Endodermal cell (in vitro differentiated cells): ENCODE data around the gene CD320. TPM values are rescaled to one million over a fixed set of nuclear protein-coding genes. Genes with fewer than 3 reads are reported as not detected.

Source experiments
- DNase-seq: peaks from one replicate; pipeline ENCODE4 v3.0.0-alpha.2; 2017
- H3K27ac ChIP-seq: 2 replicates; pipeline ENCODE4 v1.5.1; 2013; ENCODE audit warnings: mild to moderate bottlenecking, low read depth, low read length, moderate library complexity
- H3K27me3 ChIP-seq: 2 replicates; pipeline ENCODE4 v1.6.1; 2013; ENCODE audit warnings: mild to moderate bottlenecking, low read length, moderate library complexity; ENCODE audit not compliant: insufficient read depth, control insufficient read depth, poor library complexity, severe bottlenecking
- H3K36me3 ChIP-seq: 2 replicates; pipeline ENCODE4 v1.7.0; 2013; ENCODE audit warnings: mild to moderate bottlenecking, low read length, moderate library complexity; ENCODE audit not compliant: control insufficient read depth, insufficient read depth
- H3K4me1 ChIP-seq: one replicate; pipeline ENCODE4 v1.7.0; 2013; ENCODE audit warnings: low read length; ENCODE audit not compliant: control insufficient read depth, insufficient read depth
- H3K4me3 ChIP-seq: 2 replicates; pipeline ENCODE4 v1.5.1; 2013; ENCODE audit warnings: mild to moderate bottlenecking, low read length, moderate library complexity
- H3K9ac ChIP-seq: 2 replicates; pipeline ENCODE4 v1.6.1; 2013; ENCODE audit warnings: mild to moderate bottlenecking, low read length, moderate library complexity; ENCODE audit not compliant: poor library complexity, severe bottlenecking; ENCODE audit errors: extremely low read depth
- H3K9me3 ChIP-seq: 2 replicates; pipeline ENCODE4 v1.6.1; 2013; ENCODE audit warnings: mild to moderate bottlenecking, low read length, moderate library complexity; ENCODE audit not compliant: control insufficient read depth
- H3K27ac Mint-ChIP-seq: 2 replicates; pipeline ENCODE4 v1.8.0; 2020; ENCODE audit warnings: mixed read lengths
- H3K27me3 Mint-ChIP-seq: 2 replicates; pipeline ENCODE4 v1.8.0; 2021; ENCODE audit warnings: mild to moderate bottlenecking, mixed read lengths; ENCODE audit not compliant: insufficient read depth
- H3K36me3 Mint-ChIP-seq: 2 replicates; pipeline ENCODE4 v1.8.0; 2020; ENCODE audit warnings: low read depth, mixed read lengths
- H3K4me1 Mint-ChIP-seq: 2 replicates; pipeline ENCODE4 v1.8.0; 2020; ENCODE audit warnings: mixed read lengths
- H3K4me3 Mint-ChIP-seq: 2 replicates; pipeline ENCODE4 v1.8.0; 2020; ENCODE audit warnings: mild to moderate bottlenecking, moderate library complexity, mixed read lengths
- H3K9me3 Mint-ChIP-seq: 2 replicates; pipeline ENCODE4 v1.8.0; 2020; ENCODE audit warnings: mild to moderate bottlenecking, mixed read lengths
- WGBS, 2 experiments: methylation state at CpG; one replicate each; pipeline versions ENCODE4 v1.1.5 to v1.1.7; 2013; ENCODE audit warnings: missing lambda C conversion rate in 2 of 2, mixed read lengths in 1 of 2; ENCODE audit not compliant: insufficient coverage in 1 of 2, insufficient read length in 1 of 2; 5-methylcytosine and 5-hydroxymethylcytosine counted together
- total RNA-seq, 2 donors: library from RNA; stranded (reverse); fragmentation: NEBNext Ultra II Directional in 1 of 2; extraction: Animal tissue kit (Norgen Biotek cat#: 25700) in 1 of 2; gene quantifications; 2 replicates in 1 of 2; 3 replicates in 1 of 2; pipeline ENCODE4 v1.2.1, GENCODE V29; 2021
- TF ChIP-seq, protein P1 (sequence below): fragments of 200-600 bp; sonication (generic); conservative IDR thresholded peaks from 2 replicates; pipeline ENCODE4 v1.5.0; 2021; ENCODE audit warnings: antibody characterized with exemption, mild to moderate bottlenecking

The CD320 gene
- total RNA-seq, 2 donors from 2014 or later = 63.4 to 72.7 TPM

DNA sequence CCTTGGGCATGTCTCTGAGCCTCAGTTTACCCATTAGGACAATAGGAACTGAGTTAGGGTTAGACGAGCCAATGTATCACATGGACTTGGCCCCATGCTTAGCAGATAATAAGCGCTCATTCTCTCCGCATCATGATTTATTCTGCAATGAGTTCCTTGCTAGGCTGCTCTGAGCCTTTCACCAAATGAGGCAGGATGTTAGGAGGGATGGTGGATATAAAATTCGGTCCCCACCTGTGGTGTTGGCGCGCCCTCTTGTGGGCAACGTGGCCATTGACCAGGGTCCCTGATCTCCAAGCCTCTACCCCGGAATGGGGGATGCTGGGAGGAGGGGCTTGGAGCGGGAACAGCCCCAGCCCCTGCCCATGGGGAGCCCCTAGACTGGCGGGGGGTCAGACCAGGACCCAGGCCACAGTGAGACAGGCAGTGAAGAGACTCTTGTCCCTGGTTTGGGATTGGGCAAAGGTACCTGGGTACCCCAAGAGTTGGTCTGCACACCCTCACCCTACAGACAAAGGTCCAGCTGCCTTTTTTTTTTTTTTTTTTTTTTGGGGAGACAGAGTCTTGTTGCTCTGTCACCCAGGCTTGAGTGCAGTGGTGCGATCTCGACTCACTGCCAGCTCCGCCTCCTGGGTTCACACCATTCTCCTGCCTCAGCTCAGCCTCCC is 55.1 kb downstream of the CD320 start:
- H3K27me3 Mint-ChIP-seq = no peaks in the 10 kb centered on the region
- 36 to 75% methylated on average over 5 to 13 of the region's 13 CpGs for WGBS, 2 experiments

More for the DNA sequence above, 55.1 kb downstream of the CD320 start:
- H3K9ac ChIP-seq = no peak overlapping the region
- H3K27ac ChIP-seq = no peak overlapping the region
- no peaks in the 10 kb centered on the region for H3K4me1 ChIP-seq
- no peak overlapping the region for H3K4me3 ChIP-seq
- H3K4me3 Mint-ChIP-seq = no peak overlapping the region
- no peak overlapping the region for H3K27ac Mint-ChIP-seq
- H3K4me1 Mint-ChIP-seq = no peaks in the 10 kb centered on the region
- no peaks in the 10 kb centered on the region for H3K27me3 ChIP-seq
- DNase-seq = peak; percentile 96
- peaks cover 41% of the 10 kb centered on the region for H3K36me3 Mint-ChIP-seq
- H3K36me3 ChIP-seq = peaks cover 52% of the 10 kb centered on the region
- TF ChIP-seq, protein P1, sequence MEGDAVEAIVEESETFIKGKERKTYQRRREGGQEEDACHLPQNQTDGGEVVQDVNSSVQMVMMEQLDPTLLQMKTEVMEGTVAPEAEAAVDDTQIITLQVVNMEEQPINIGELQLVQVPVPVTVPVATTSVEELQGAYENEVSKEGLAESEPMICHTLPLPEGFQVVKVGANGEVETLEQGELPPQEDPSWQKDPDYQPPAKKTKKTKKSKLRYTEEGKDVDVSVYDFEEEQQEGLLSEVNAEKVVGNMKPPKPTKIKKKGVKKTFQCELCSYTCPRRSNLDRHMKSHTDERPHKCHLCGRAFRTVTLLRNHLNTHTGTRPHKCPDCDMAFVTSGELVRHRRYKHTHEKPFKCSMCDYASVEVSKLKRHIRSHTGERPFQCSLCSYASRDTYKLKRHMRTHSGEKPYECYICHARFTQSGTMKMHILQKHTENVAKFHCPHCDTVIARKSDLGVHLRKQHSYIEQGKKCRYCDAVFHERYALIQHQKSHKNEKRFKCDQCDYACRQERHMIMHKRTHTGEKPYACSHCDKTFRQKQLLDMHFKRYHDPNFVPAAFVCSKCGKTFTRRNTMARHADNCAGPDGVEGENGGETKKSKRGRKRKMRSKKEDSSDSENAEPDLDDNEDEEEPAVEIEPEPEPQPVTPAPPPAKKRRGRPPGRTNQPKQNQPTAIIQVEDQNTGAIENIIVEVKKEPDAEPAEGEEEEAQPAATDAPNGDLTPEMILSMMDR = peak; percentile 98
- no peaks in the 10 kb centered on the region for H3K9me3 Mint-ChIP-seq
- no peaks in the 10 kb centered on the region for H3K9me3 ChIP-seq

Other genes with a start within 250 kb of the CD320 start
- gene FBN3, start 158.8 kb downstream of the CD320 start, total RNA-seq = 100 to 1,000 TPM; 105 to 143 TPM
- gene CERS4, start 99.0 kb downstream of the CD320 start, total RNA-seq = 100 to 1,000 TPM in 1 of 2 donors, 10 to 100 TPM in 1; 76.9 to 105 TPM
- 10 to 100 TPM; 75.7 to 86.2 TPM for gene NDUFA7, start 13.0 kb upstream of the CD320 start, total RNA-seq
- 1,000 to 10,000 TPM; 1,512 to 1,809 TPM for gene RPS28, start 13.1 kb upstream of the CD320 start, total RNA-seq
- 1 to 10 TPM; 2.3 to 2.6 TPM for gene KANK3, start 34.9 kb upstream of the CD320 start, total RNA-seq
- gene ANGPTL4, start 55.8 kb upstream of the CD320 start, total RNA-seq = 10 to 100 TPM; 10.9 to 13.2 TPM
- 100 to 1,000 TPM; 137 to 146 TPM for gene RAB11B, start 82.0 kb upstream of the CD320 start, total RNA-seq
- gene MARCHF2, start 104.9 kb upstream of the CD320 start, total RNA-seq = 10 to 100 TPM; 31.8 to 35.9 TPM
- gene HNRNPM, start 136.6 kb upstream of the CD320 start, total RNA-seq = 100 to 1,000 TPM; 271 to 370 TPM
- gene PRAM1, start 194.3 kb upstream of the CD320 start, total RNA-seq = 1 to 10 TPM in 1 of 2 donors, under 1 TPM in 1; 0.40 to 1.9 TPM
- 10 to 100 TPM; 22.6 to 23.7 TPM for gene ZNF414, start 205.8 kb upstream of the CD320 start, total RNA-seq